ENCODE results near the gene SCEL.

The SCEL gene

GRCh38 chr13:77535448-77535847 is at the start of gene SCEL:
Gene SCEL, plus strand, starts transcription at chr13:77535706. Its CDS starts 20,170 bp downstream, at chr13:77555876.
- Histone ChIP-seq H3K4me3 (ENCODE audit: low read length) (no peak within 1 kb of the TSS), H3F3A (ENCODE audit: control insufficient read depth, insufficient read depth) (no peaks in the 10 kb centered on the region), H3K36me3 (ENCODE audit: control insufficient read depth, low read length) (no peaks in the 10 kb centered on the region), H3K9me2 (replicated peaks; ENCODE audit: control insufficient read depth, low read length) (no peaks in the 10 kb centered on the region), H4K20me1 (ENCODE audit: control insufficient read depth, insufficient read depth, low read depth, low read length) (no peaks in the 10 kb centered on the region), H3K79me2 (ENCODE audit: control insufficient read depth, low read length) (no peaks in the 10 kb centered on the region), H3K9me3 (ENCODE audit: control insufficient read depth, insufficient read depth, low read length) (no peaks in the 10 kb centered on the region), H3K4me2 (ENCODE audit: low read length) (no peak within 1 kb of the TSS), H3K4me1 (ENCODE audit: control insufficient read depth, low read length) (no peaks in the 10 kb centered on the region), H3K27ac (ENCODE audit: low read depth, low read length) (no peak within 1 kb of the TSS), H3K27me3 (ENCODE audit: control insufficient read depth, low read length) (no peaks in the 10 kb centered on the region)
- no peak for TF ChIP-seq EZH2phosphoT487 (IDR thresholded peaks at IDR 0.05; ENCODE audit: borderline replicate concordance, low read length)
- TF ChIP-seq CTCF (IDR thresholded peaks at IDR 0.05; ENCODE audit: low read depth, low read length, poor library complexity, severe bottlenecking) = no peak

DNA sequence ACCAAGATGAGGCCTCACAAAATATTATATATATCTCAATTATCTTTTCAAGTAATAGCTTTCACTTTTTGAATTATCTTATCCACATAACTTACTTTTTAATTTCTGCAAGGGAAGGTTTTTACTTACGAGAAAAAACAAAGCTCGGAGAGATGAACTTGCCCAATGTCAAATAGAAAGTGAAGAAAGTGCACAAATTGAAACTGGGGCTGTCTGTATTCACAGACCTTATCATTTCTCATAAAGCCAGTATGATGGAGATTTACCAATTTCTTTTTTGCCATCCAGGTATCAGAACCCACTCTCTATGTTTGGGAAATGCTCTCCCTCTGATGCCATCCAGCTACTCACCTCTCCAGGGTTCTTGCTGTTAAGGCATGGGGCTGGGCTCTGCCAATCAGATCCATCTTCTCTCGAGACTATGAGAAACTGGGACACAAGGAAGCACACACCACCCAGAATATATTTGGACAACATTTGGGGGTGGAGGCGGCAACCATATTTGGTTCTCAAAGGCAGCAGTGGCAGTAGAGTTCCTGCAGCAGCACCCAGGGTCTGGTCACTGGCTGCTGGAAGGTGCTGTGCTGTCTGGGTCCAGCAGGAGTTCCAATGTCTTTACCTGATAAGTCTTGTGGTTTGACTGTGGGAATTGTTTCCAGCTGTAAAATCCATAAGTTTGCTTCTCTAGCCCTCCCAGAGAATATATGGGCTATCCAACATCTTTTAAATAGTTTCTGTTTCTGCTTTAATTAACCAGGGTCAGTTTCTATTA is 45.8 kb upstream of the SCEL start:
- no peaks in the 10 kb centered on the region for H3F3A ChIP-seq (ENCODE audit: control insufficient read depth, insufficient read depth)
- H3K4me1 ChIP-seq (ENCODE audit: control insufficient read depth, low read length) = no peaks in the 10 kb centered on the region
- no peaks in the 10 kb centered on the region for H3K27me3 ChIP-seq (ENCODE audit: control insufficient read depth, low read length)
- H4K20me1 ChIP-seq (ENCODE audit: control insufficient read depth, insufficient read depth, low read depth, low read length) = no peaks in the 10 kb centered on the region
- H3K36me3 ChIP-seq (ENCODE audit: control insufficient read depth, low read length) = no peaks in the 10 kb centered on the region
- no peaks in the 10 kb centered on the region for H3K9me2 ChIP-seq (replicated peaks; ENCODE audit: control insufficient read depth, low read length)
- H3K79me2 ChIP-seq (ENCODE audit: control insufficient read depth, low read length) = no peaks in the 10 kb centered on the region
- no peak overlapping the region for H3K4me3 ChIP-seq (ENCODE audit: low read length)
- no peaks in the 10 kb centered on the region for H3K9me3 ChIP-seq (ENCODE audit: control insufficient read depth, insufficient read depth, low read length)
- H3K4me2 ChIP-seq (ENCODE audit: low read length) = no peak overlapping the region
- TF ChIP-seq CTCF (IDR thresholded peaks at IDR 0.05; ENCODE audit: low read depth, low read length, poor library complexity, severe bottlenecking) (no peak), EZH2phosphoT487 (IDR thresholded peaks at IDR 0.05; ENCODE audit: borderline replicate concordance, low read length) (no peak)
- H3K27ac ChIP-seq (ENCODE audit: low read depth, low read length) = no peak overlapping the region

DNA sequence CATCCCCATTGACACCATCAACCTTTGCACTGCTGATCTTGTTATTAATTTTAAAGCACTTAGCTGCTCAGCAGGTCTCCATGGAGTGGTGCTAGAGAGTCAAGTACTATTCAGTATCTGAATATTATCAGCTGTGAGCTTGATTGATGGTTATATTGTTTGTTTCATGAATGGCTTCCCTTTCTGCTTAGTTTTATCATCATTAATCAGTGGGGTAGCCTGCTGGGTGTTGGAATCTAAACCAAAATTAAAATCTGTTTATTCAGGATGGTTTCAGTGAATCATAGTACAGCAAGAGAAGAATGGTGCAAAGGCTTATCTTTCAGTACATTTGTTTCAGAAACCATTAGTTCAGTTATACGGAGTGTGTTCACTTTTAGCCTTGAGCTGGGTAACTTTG is 42.5 kb upstream of the SCEL start:
- Histone ChIP-seq H3K79me2 (ENCODE audit: control insufficient read depth, low read length) (no peaks in the 10 kb centered on the region), H3K9me2 (replicated peaks; ENCODE audit: control insufficient read depth, low read length) (no peaks in the 10 kb centered on the region), H3K27me3 (ENCODE audit: control insufficient read depth, low read length) (no peaks in the 10 kb centered on the region), H3K4me1 (ENCODE audit: control insufficient read depth, low read length) (no peaks in the 10 kb centered on the region), H3K9me3 (ENCODE audit: control insufficient read depth, insufficient read depth, low read length) (no peaks in the 10 kb centered on the region), H3K4me2 (ENCODE audit: low read length) (no peak overlapping the region), H3K4me3 (ENCODE audit: low read length) (no peak overlapping the region), H3K27ac (ENCODE audit: low read depth, low read length) (no peak overlapping the region), H3K36me3 (ENCODE audit: control insufficient read depth, low read length) (no peaks in the 10 kb centered on the region), H4K20me1 (ENCODE audit: control insufficient read depth, insufficient read depth, low read depth, low read length) (no peaks in the 10 kb centered on the region), H3F3A (ENCODE audit: control insufficient read depth, insufficient read depth) (no peaks in the 10 kb centered on the region)
- peak; percentile 63 for TF ChIP-seq CTCF (IDR thresholded peaks at IDR 0.05; ENCODE audit: low read depth, low read length, poor library complexity, severe bottlenecking)
- no peak for TF ChIP-seq EZH2phosphoT487 (IDR thresholded peaks at IDR 0.05; ENCODE audit: borderline replicate concordance, low read length)

All from DOHH2 (cell line).